GM23338 (cell line): ENCODE measurements around the gene TRIP10. TPM values are rescaled to one million over a fixed set of nuclear protein-coding genes. Genes with fewer than 3 reads are reported as not detected.
"Not testable (repeated sequence)": the region's sequence is repeated elsewhere in the genome, so short reads cannot be mapped to it uniquely, and the experiment has no call there.

ENCODE experiments used
- ATAC-seq: fragments of 200-7000 bp; cut with Tn5 transposase; 3 replicates; pipeline ENCODE4 v1.9.1; 2020
- DNase-seq: peaks from one replicate; pipeline ENCODE4 v3.0.0-alpha.2; 2015; ENCODE audit warnings: low spot score
- H2AFZ ChIP-seq: fragments of 200-600 bp; sonication (generic); 2 replicates; pipeline ENCODE4 v1.8.0; 2016; ENCODE audit warnings: antibody characterized with exemption, mild to moderate bottlenecking, moderate library complexity
- H3F3A ChIP-seq: fragments of 200-600 bp; sonication (generic); replicated peaks from 2 replicates; pipeline ENCODE4 v1.8.0; 2017; ENCODE audit warnings: antibody characterized with exemption, mixed run types, low read depth
- H3K27ac ChIP-seq: fragments of 200-600 bp; sonication (generic); 2 replicates; pipeline ENCODE4 v1.6.1; 2016; ENCODE audit warnings: low read depth
- H3K27me3 ChIP-seq: fragments of 200-600 bp; sonication (generic); 2 replicates; pipeline ENCODE4 v1.8.0; 2016; ENCODE audit warnings: mild to moderate bottlenecking, mixed run types, moderate library complexity; ENCODE audit not compliant: insufficient read depth
- H3K36me3 ChIP-seq: fragments of 200-600 bp; sonication (generic); 2 replicates; pipeline ENCODE4 v1.8.0; 2016; ENCODE audit warnings: mild to moderate bottlenecking; ENCODE audit not compliant: insufficient read depth
- H3K4me1 ChIP-seq: fragments of 200-600 bp; sonication (generic); 2 replicates; pipeline ENCODE4 v1.8.0; 2016; ENCODE audit warnings: mild to moderate bottlenecking, moderate library complexity; ENCODE audit not compliant: insufficient read depth
- H3K4me2 ChIP-seq: fragments of 200-600 bp; sonication (generic); 2 replicates; pipeline ENCODE4 v1.7.1; 2017; ENCODE audit warnings: mixed run types
- H3K4me3 ChIP-seq: fragments of 200-600 bp; sonication (generic); 2 replicates; pipeline ENCODE4 v1.6.1; 2016; ENCODE audit warnings: mixed run types
- H3K79me2 ChIP-seq: fragments of 200-600 bp; sonication (generic); replicated peaks from 2 replicates; pipeline ENCODE4 v1.8.0; 2017; ENCODE audit warnings: mild to moderate bottlenecking; ENCODE audit not compliant: insufficient read depth
- H3K9me2 ChIP-seq: fragments of 200-600 bp; sonication (generic); 2 replicates; pipeline ENCODE4 v1.8.0; 2017; ENCODE audit not compliant: insufficient read depth
- H4K20me1 ChIP-seq: fragments of 200-600 bp; sonication (generic); replicated peaks from 2 replicates; pipeline ENCODE4 v1.8.0; 2017; ENCODE audit warnings: mild to moderate bottlenecking; ENCODE audit not compliant: insufficient read depth
- H3K27ac Mint-ChIP-seq: 2 replicates; pipeline ENCODE4 v1.8.0; 2020; ENCODE audit warnings: inconsistent platforms, mild to moderate bottlenecking, moderate library complexity, mixed read lengths
- H3K27me3 Mint-ChIP-seq: 3 replicates; pipeline ENCODE4 v1.8.0; 2022; ENCODE audit warnings: low read depth, mild to moderate bottlenecking, moderate library complexity, mixed read lengths, inconsistent platforms; ENCODE audit not compliant: insufficient read depth, poor library complexity
- H3K36me3 Mint-ChIP-seq: 3 replicates; pipeline ENCODE4 v1.8.0; 2021; ENCODE audit warnings: low read depth, mild to moderate bottlenecking, inconsistent platforms, moderate library complexity, mixed read lengths
- H3K4me1 Mint-ChIP-seq: 3 replicates; pipeline ENCODE4 v1.8.0; 2020; ENCODE audit warnings: mild to moderate bottlenecking, inconsistent platforms, mixed read lengths
- H3K4me3 Mint-ChIP-seq: 3 replicates; pipeline ENCODE4 v1.8.0; 2021; ENCODE audit warnings: moderate library complexity, mild to moderate bottlenecking, inconsistent platforms, mixed read lengths
- H3K9me3 Mint-ChIP-seq: 3 replicates; pipeline ENCODE4 v1.8.0; 2020; ENCODE audit warnings: moderate library complexity, mild to moderate bottlenecking, inconsistent platforms, mixed read lengths
- EZH2 ChIP-seq: fragments of 200-600 bp; sonication (generic); IDR thresholded peaks from one replicate; pipeline ENCODE4 v1.8.0; 2017; ENCODE audit warnings: antibody characterized with exemption, mild to moderate bottlenecking, low read depth; ENCODE audit not compliant: unreplicated experiment
- JUNB ChIP-seq: IDR thresholded peaks from one replicate; pipeline ENCODE4 v1.6.1; 2016; ENCODE audit warnings: antibody characterized with exemption; ENCODE audit not compliant: unreplicated experiment
- POLR2AphosphoS5 ChIP-seq: IDR thresholded peaks from 2 replicates; pipeline ENCODE4 v1.6.1; 2016; ENCODE audit warnings: antibody characterized with exemption, low read depth
- STAT1 ChIP-seq: IDR thresholded peaks from one replicate; pipeline ENCODE4 v1.6.1; 2016; ENCODE audit warnings: antibody characterized with exemption; ENCODE audit not compliant: unreplicated experiment
- ZNF331 ChIP-seq: fragments of 250-450 bp; sonication (Bioruptor Pico); IDR thresholded peaks from 2 replicates; pipeline ENCODE4 v1.5.0; 2020; ENCODE audit warnings: low read depth, mild to moderate bottlenecking, moderate library complexity
- polyA plus RNA-seq: library from polyadenylated mRNA; unstranded; fragments of >200 nt; fragmentation: Nextera tagmentation; extraction: Ambion mirVana; gene quantifications from 2 replicates; pipeline ENCODE4 v1.2.1, GENCODE V29; 2016
- total RNA-seq: library from RNA; depleted of rRNA; stranded (reverse); fragments of >200 nt; shearing (Covaris generic); gene quantifications from 2 replicates; pipeline ENCODE4 v1.2.3, GENCODE V29; 2014
- TF ChIP-seq, protein P1 (sequence below), 2 experiments: fragments of 200-600 bp in 1 of 2; sonication (generic) in 1 of 2; conservative IDR thresholded peaks; 2 replicates each; pipeline versions ENCODE4 v1.5.1 to v1.6.1; 2016 to 2017; ENCODE audit warnings: antibody characterized with exemption in 2 of 2, low read depth in 2 of 2, mild to moderate bottlenecking in 2 of 2, moderate library complexity in 1 of 2
- TF ChIP-seq, protein P2 (sequence below): IDR thresholded peaks from one replicate; pipeline ENCODE4 v1.6.1; 2018; ENCODE audit warnings: antibody characterized with exemption; ENCODE audit not compliant: unreplicated experiment
- TF ChIP-seq, protein P3 (sequence below): IDR thresholded peaks from 2 replicates; pipeline ENCODE4 v1.6.1; 2016; ENCODE audit warnings: antibody characterized with exemption

The TRIP10 gene
- total and polyA plus RNA-seq, 2 experiments from 2014 or later = 56.8 to 68.5 TPM

DNA sequence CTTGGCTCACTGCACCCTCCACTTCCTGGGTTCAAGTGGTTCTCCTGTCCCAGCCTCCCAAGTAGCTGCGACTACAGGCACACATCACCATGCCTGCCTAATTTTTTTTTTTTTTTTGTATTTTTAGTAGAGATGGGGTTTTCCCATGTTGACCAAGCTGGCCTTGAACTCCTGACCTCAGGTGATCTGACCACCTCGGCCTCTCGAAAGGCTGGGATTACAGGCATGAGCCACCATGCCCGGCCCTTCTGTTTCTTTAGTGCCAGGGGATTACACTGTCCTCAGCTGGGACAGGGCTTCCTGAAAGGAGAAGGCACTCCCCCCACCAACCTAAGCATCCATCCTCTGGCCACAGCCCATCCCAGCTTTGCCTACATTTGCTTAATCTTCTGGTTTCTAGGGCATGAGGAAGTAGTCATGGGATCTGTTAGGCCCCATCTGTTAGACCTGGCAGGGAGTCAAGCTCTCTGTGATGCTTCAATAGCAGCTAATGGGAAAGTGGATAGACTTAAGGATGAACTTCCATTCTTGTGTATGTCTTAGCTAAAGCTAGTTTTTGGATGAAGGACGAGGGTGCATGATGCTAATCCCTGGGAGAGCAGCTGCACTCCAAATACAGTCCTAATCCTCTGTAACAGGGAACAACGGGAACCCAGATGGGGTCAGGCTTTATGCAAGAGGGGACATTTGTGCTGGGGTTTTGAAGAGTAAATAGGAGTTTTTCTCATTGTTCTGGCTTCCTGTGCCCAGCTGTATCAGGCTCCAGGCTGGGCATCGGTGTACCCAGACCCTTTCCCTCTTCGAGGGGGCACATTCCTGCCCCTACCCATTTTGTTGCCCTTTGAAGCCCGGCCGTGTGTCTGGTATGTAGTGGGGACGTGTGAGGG, 35.6 kb downstream of the TRIP10 start (continued):
- TF ChIP-seq, protein P1, sequence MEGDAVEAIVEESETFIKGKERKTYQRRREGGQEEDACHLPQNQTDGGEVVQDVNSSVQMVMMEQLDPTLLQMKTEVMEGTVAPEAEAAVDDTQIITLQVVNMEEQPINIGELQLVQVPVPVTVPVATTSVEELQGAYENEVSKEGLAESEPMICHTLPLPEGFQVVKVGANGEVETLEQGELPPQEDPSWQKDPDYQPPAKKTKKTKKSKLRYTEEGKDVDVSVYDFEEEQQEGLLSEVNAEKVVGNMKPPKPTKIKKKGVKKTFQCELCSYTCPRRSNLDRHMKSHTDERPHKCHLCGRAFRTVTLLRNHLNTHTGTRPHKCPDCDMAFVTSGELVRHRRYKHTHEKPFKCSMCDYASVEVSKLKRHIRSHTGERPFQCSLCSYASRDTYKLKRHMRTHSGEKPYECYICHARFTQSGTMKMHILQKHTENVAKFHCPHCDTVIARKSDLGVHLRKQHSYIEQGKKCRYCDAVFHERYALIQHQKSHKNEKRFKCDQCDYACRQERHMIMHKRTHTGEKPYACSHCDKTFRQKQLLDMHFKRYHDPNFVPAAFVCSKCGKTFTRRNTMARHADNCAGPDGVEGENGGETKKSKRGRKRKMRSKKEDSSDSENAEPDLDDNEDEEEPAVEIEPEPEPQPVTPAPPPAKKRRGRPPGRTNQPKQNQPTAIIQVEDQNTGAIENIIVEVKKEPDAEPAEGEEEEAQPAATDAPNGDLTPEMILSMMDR (conservative IDR thresholded peaks at IDR 0.05; ENCODE audit: low read depth in 2 of 2) = no peak
- TF ChIP-seq STAT1 (no peak), POLR2AphosphoS5 (no peak), JUNB (no peak), EZH2 (no peak), ZNF331 (CRISPR knock-in tag) (no peak)
- TF ChIP-seq, protein P2, sequence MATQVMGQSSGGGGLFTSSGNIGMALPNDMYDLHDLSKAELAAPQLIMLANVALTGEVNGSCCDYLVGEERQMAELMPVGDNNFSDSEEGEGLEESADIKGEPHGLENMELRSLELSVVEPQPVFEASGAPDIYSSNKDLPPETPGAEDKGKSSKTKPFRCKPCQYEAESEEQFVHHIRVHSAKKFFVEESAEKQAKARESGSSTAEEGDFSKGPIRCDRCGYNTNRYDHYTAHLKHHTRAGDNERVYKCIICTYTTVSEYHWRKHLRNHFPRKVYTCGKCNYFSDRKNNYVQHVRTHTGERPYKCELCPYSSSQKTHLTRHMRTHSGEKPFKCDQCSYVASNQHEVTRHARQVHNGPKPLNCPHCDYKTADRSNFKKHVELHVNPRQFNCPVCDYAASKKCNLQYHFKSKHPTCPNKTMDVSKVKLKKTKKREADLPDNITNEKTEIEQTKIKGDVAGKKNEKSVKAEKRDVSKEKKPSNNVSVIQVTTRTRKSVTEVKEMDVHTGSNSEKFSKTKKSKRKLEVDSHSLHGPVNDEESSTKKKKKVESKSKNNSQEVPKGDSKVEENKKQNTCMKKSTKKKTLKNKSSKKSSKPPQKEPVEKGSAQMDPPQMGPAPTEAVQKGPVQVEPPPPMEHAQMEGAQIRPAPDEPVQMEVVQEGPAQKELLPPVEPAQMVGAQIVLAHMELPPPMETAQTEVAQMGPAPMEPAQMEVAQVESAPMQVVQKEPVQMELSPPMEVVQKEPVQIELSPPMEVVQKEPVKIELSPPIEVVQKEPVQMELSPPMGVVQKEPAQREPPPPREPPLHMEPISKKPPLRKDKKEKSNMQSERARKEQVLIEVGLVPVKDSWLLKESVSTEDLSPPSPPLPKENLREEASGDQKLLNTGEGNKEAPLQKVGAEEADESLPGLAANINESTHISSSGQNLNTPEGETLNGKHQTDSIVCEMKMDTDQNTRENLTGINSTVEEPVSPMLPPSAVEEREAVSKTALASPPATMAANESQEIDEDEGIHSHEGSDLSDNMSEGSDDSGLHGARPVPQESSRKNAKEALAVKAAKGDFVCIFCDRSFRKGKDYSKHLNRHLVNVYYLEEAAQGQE = no peak
- TF ChIP-seq, protein P3, sequence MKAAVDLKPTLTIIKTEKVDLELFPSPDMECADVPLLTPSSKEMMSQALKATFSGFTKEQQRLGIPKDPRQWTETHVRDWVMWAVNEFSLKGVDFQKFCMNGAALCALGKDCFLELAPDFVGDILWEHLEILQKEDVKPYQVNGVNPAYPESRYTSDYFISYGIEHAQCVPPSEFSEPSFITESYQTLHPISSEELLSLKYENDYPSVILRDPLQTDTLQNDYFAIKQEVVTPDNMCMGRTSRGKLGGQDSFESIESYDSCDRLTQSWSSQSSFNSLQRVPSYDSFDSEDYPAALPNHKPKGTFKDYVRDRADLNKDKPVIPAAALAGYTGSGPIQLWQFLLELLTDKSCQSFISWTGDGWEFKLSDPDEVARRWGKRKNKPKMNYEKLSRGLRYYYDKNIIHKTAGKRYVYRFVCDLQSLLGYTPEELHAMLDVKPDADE = no peak

DNA sequence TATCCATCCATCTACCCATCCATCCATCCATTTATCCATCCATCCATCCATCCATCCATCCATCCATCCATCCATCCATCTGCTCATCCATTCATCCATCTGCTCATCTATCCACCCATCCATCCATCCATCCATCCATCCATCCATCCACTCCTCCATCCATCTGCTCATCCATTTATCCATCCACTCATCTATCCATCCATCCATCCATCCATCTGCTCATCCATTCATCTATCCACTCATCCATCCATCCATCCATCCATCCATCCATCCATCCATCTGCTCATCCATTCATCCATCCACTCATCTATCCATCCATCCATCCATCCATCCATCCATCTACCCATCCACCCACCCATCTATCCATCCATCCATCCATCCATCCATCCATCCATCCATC, 36.6 kb downstream of the TRIP10 start:
- H3K4me3 Mint-ChIP-seq, H3K27ac ChIP-seq, H3K36me3 ChIP-seq, H3F3A ChIP-seq, H3K4me2 ChIP-seq, H3K9me2 ChIP-seq, ATAC-seq, H3K27me3 ChIP-seq, H3K4me3 ChIP-seq, DNase-seq, H3K4me1 Mint-ChIP-seq, H3K27ac Mint-ChIP-seq, H2AFZ ChIP-seq, H3K79me2 ChIP-seq, H4K20me1 ChIP-seq: not testable (repeated sequence)
- H3K36me3 Mint-ChIP-seq = peaks cover 34% of the 10 kb centered on the region
- H3K4me1 ChIP-seq = peaks cover 10% of the 10 kb centered on the region; the same call in 1 of the 2 replicates
- H3K9me3 Mint-ChIP-seq = peaks cover 75% of the 10 kb centered on the region
- peaks cover 12% of the 10 kb centered on the region for H3K27me3 Mint-ChIP-seq
